SK-N-SH treated with all-trans-retinoic acid at 6 μM for 48 hours (cell line): ENCODE results near the gene SNX17.

Source experiments
- ARNTL ChIP-seq: fragments of 450-650 bp; formaldehyde crosslinking; IDR thresholded peaks from 2 replicates; pipeline ENCODE4 v1.5.0; 2020; ENCODE audit warnings: low read depth, mild to moderate bottlenecking, moderate library complexity, borderline replicate concordance
- ESRRG ChIP-seq: fragments of 250-450 bp; sonication (Bioruptor Pico); IDR thresholded peaks from 2 replicates; pipeline ENCODE4 v1.6.1; 2021; ENCODE audit warnings: mild to moderate bottlenecking
- GLIS3 ChIP-seq: fragments of 250-450 bp; sonication (Bioruptor Pico); IDR thresholded peaks from 2 replicates; pipeline ENCODE4 v1.5.0; 2020; ENCODE audit warnings: mild to moderate bottlenecking, moderate library complexity
- PPARA ChIP-seq: fragments of 250-450 bp; sonication (Bioruptor Pico); IDR thresholded peaks from 2 replicates; pipeline ENCODE4 v1.5.0; 2020; ENCODE audit warnings: mild to moderate bottlenecking, borderline replicate concordance
- RARB ChIP-seq: fragments of 250-450 bp; sonication (Bioruptor Pico); IDR thresholded peaks from 2 replicates; pipeline ENCODE4 v1.8.0; 2021; ENCODE audit warnings: mild to moderate bottlenecking, moderate library complexity
- SNAI2 ChIP-seq: fragments of 250-450 bp; sonication (Bioruptor Pico); IDR thresholded peaks from 2 replicates; pipeline ENCODE4 v1.5.0; 2020; ENCODE audit warnings: mild to moderate bottlenecking, moderate library complexity
- TOX ChIP-seq: fragments of 250-450 bp; sonication (Bioruptor Pico); IDR thresholded peaks from 2 replicates; pipeline ENCODE4 v1.8.0; 2021; ENCODE audit warnings: mild to moderate bottlenecking, moderate library complexity, borderline replicate concordance
- ZFP3 ChIP-seq: fragments of 250-450 bp; sonication (Bioruptor Pico); IDR thresholded peaks from 2 replicates; pipeline ENCODE4 v1.5.0; 2020; ENCODE audit warnings: mild to moderate bottlenecking, moderate library complexity
- ZFP30 ChIP-seq: fragments of 450-650 bp; formaldehyde crosslinking; IDR thresholded peaks from 2 replicates; pipeline ENCODE4 v1.5.0; 2022; ENCODE audit warnings: mild to moderate bottlenecking, moderate library complexity
- TF ChIP-seq, protein P1 (sequence below): fragments of 250-450 bp; sonication (Bioruptor Pico); IDR thresholded peaks from 2 replicates; pipeline ENCODE4 v1.8.0; 2020; ENCODE audit warnings: mild to moderate bottlenecking, moderate library complexity, borderline replicate concordance
- TF ChIP-seq, protein P2 (sequence below): fragments of 250-450 bp; sonication (Bioruptor Pico); IDR thresholded peaks from 2 replicates; pipeline ENCODE4 v1.8.0; 2021; ENCODE audit warnings: low read depth, mild to moderate bottlenecking, moderate library complexity, borderline replicate concordance

DNA sequence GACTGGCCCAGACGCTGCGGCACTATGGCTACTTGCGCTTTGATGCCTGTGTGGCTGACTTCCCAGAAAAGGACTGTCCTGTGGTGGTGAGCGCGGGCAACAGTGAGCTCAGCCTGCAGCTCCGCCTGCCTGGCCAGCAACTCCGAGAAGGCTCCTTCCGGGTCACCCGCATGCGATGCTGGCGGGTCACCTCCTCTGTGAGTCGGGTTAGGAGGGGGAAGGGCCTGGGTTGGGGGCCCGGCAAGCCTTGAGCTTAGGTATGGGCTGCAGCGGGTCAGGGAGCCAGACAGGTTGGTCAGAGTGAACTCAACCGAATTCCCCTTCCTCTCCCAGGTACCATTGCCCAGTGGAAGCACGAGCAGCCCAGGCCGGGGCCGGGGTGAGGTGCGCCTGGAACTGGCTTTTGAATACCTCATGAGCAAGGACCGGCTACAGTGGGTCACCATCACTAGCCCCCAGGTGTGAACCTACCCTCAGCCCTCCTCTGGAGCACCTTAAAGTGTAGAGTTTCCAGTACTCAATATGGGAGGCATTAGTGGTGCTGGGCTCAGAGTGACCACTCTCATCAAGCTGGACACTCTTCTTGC, 5.2 kb downstream of the SNX17 start:
- no peak for TF ChIP-seq SNAI2 (CRISPR knock-in tag)
- no peak for TF ChIP-seq ZFP30 (CRISPR knock-in tag)
- TF ChIP-seq RARB (CRISPR knock-in tag): no peak
- no peak for TF ChIP-seq GLIS3
- TF ChIP-seq, protein P1, sequence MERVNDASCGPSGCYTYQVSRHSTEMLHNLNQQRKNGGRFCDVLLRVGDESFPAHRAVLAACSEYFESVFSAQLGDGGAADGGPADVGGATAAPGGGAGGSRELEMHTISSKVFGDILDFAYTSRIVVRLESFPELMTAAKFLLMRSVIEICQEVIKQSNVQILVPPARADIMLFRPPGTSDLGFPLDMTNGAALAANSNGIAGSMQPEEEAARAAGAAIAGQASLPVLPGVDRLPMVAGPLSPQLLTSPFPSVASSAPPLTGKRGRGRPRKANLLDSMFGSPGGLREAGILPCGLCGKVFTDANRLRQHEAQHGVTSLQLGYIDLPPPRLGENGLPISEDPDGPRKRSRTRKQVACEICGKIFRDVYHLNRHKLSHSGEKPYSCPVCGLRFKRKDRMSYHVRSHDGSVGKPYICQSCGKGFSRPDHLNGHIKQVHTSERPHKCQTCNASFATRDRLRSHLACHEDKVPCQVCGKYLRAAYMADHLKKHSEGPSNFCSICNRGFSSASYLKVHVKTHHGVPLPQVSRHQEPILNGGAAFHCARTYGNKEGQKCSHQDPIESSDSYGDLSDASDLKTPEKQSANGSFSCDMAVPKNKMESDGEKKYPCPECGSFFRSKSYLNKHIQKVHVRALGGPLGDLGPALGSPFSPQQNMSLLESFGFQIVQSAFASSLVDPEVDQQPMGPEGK (CRISPR knock-in tag): no peak
- TF ChIP-seq, protein P2, sequence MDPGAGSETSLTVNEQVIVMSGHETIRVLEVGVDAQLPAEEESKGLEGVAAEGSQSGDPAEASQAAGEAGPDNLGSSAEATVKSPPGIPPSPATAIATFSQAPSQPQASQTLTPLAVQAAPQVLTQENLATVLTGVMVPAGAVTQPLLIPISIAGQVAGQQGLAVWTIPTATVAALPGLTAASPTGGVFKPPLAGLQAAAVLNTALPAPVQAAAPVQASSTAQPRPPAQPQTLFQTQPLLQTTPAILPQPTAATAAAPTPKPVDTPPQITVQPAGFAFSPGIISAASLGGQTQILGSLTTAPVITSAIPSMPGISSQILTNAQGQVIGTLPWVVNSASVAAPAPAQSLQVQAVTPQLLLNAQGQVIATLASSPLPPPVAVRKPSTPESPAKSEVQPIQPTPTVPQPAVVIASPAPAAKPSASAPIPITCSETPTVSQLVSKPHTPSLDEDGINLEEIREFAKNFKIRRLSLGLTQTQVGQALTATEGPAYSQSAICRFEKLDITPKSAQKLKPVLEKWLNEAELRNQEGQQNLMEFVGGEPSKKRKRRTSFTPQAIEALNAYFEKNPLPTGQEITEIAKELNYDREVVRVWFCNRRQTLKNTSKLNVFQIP (CRISPR knock-in tag): no peak
- no peak for TF ChIP-seq PPARA (CRISPR knock-in tag)
- no peak for TF ChIP-seq TOX (CRISPR knock-in tag)
- no peak for TF ChIP-seq ARNTL (CRISPR knock-in tag)
- TF ChIP-seq ZFP3 (CRISPR knock-in tag): no peak
- TF ChIP-seq ESRRG (CRISPR knock-in tag): no peak
